Measurements from ENCODE around the gene GSTO2. TPM values are rescaled to one million over a fixed set of nuclear protein-coding genes. Genes with fewer than 3 reads are reported as not detected.

Gene GSTO2
- total and polyA plus RNA-seq, 10 of the 15 experiments (the other 5 are each of a cell fraction or from before 2014, with no cell fraction given) = 0.16 to 0.86 (median 0.46) TPM

GRCh38 chr10:104253106-104253505 lies 15.9 kb upstream of the GSTO2 start:
- BruUV-seq (replicated peaks) = no TSS peak
- Histone ChIP-seq H3K4me1 (ENCODE audit: control insufficient read depth, insufficient read depth, low read length) (peaks cover 8% of the 10 kb centered on the region), H3K4me3 (no peak overlapping the region), H3K4me2 (ENCODE audit: control insufficient read depth, insufficient read depth) (no peak overlapping the region), H2AFZ (ENCODE audit: control insufficient read depth, low read depth, low read length) (no peak overlapping the region), H3K27ac (ENCODE audit: control insufficient read depth, insufficient read depth) (no peak overlapping the region), H3K9me3 (replicated peaks; ENCODE audit: control insufficient read depth, insufficient read depth, low read length) (no peaks in the 10 kb centered on the region), H3K9ac (ENCODE audit: control insufficient read depth, insufficient read depth, low read length) (no peak overlapping the region), H3K79me2 (ENCODE audit: control insufficient read depth, insufficient read depth, low read length) (peaks cover 38% of the 10 kb centered on the region), H3K27me3 (replicated peaks in 1 of 2; ENCODE audit: control insufficient read depth in 2 of 2, insufficient read depth in 2 of 2, low read length in 1 of 2) (no peaks in the 10 kb centered on the region), H4K20me1 (ENCODE audit: control insufficient read depth, insufficient read depth) (no peaks in the 10 kb centered on the region), H3K36me3 (ENCODE audit: control insufficient read depth in 2 of 2, insufficient read depth in 2 of 2, low read length in 1 of 2) (peaks cover 0 to 7% of the 10 kb centered on the region in 2 experiments; a peak in 2 of 4 replicates)
- ATAC-seq (no peak), FAIRE-seq (no peak), DNase-seq (ENCODE audit: low read depth, low spot score) (no peak)
- SMC1A ChIA-PET (ENCODE audit: uncharacterized antibody, unreplicated experiment) = interaction anchor here (1.4 to 7.3 kb wide), 4 partner anchors 11 to 21 kb away, joined by 3 to 30 read pairs (median 4); partner anchors contain the start of gene GSTO2
- 82% methylated on average over 2 of the region's 2 CpGs for WGBS (ENCODE audit: insufficient coverage, insufficient replicate concordance, low lambda C conversion rate, missing lambda C conversion rate)
- in situ Hi-C loops (cut with MboI) = no loop called here
- intact Hi-C loops (cut with micrococcal nuclease; ENCODE audit: unreplicated experiment) = no loop called here
- RAD21 ChIA-PET (ENCODE audit: unreplicated experiment) = no interaction called here
- TF ChIP-seq NFYB (IDR thresholded peaks at IDR 0.05; ENCODE audit: insufficient read depth, low read depth, low read length) (no peak), FOS (IDR thresholded peaks at IDR 0.05; ENCODE audit: borderline replicate concordance, extremely low read depth, insufficient read length) (no peak), ATF7 (IDR thresholded peaks at IDR 0.05; ENCODE audit: low read depth) (no peak), CREM (IDR thresholded peaks at IDR 0.05; ENCODE audit: low read depth) (no peak), SMAD5 (IDR thresholded peaks at IDR 0.05; ENCODE audit: low read depth) (no peak)
- CTCF ChIA-PET = interaction anchor here (0.6 to 13.2 kb wide), 4 partner anchors 21 to 99 kb away, joined by 3 to 105 read pairs (median 4); no protein-coding TSS in a partner anchor
- POLR2A ChIA-PET = interaction anchor here (0.6 to 2.7 kb wide), 2 partner anchors 42 to 131 kb away, joined by 3 to 14 read pairs; partner anchors contain the start of gene SFR1

- H3K9ac ChIP-seq (ENCODE audit: control insufficient read depth, insufficient read depth, low read length) = no peak overlapping the region
- in situ Hi-C loops (cut with MboI) = no loop called here
- peaks cover 0 to 14% of the 10 kb centered on the region in 2 experiments; a peak in 2 of 4 replicates for H3K36me3 ChIP-seq (ENCODE audit: control insufficient read depth in 2 of 2, insufficient read depth in 2 of 2, low read length in 1 of 2)
- peaks cover 43% of the 10 kb centered on the region for H3K79me2 ChIP-seq (ENCODE audit: control insufficient read depth, insufficient read depth, low read length)
- intact Hi-C loops (cut with micrococcal nuclease; ENCODE audit: unreplicated experiment) = no loop called here
- H3K4me2 ChIP-seq (ENCODE audit: control insufficient read depth, insufficient read depth) = peak overlapping the region; percentile 82
- ChIA-PET CTCF (interaction anchor here (0.6 to 13.2 kb wide), 6 partner anchors 17 to 100 kb away, joined by 3 to 105 read pairs (median 4); partner anchors contain the start of gene CFAP58), RAD21 (ENCODE audit: unreplicated experiment) (interaction anchor here (1.2 to 3.9 kb wide), 2 partner anchors 20 to 85 kb away, joined by 3 to 24 read pairs; partner anchors contain the start of gene ITPRIP), POLR2A (interaction anchor here (0.6 to 4.8 kb wide), 9 partner anchors 11 to 150 kb away, joined by 3 to 36 read pairs (median 3); partner anchors contain the start of genes CFAP43, GSTO2 and SFR1), SMC1A (ENCODE audit: uncharacterized antibody, unreplicated experiment) (interaction anchor here (0.9 to 7.3 kb wide), 6 partner anchors 10 to 21 kb away, joined by 3 to 30 read pairs (median 4); partner anchors contain the start of gene GSTO2)
- DNase-seq (ENCODE audit: low read depth, low spot score) (no peak), FAIRE-seq (no peak), ATAC-seq (no peak)
- H3K27me3 ChIP-seq (replicated peaks in 1 of 2; ENCODE audit: control insufficient read depth in 2 of 2, insufficient read depth in 2 of 2, low read length in 1 of 2) = no peaks in the 10 kb centered on the region
- H3K27ac ChIP-seq (ENCODE audit: control insufficient read depth, insufficient read depth) = no peak overlapping the region
- 89% methylated on average over 10 of the region's 10 CpGs for WGBS (ENCODE audit: insufficient coverage, insufficient replicate concordance, low lambda C conversion rate, missing lambda C conversion rate)
- H4K20me1 ChIP-seq (ENCODE audit: control insufficient read depth, insufficient read depth) = no peaks in the 10 kb centered on the region
- peak overlapping the region; percentile 81; the same call in 1 of the 2 replicates for H3K4me3 ChIP-seq
- H3K4me1 ChIP-seq (ENCODE audit: control insufficient read depth, insufficient read depth, low read length) = peaks cover 8% of the 10 kb centered on the region
- H2AFZ ChIP-seq (ENCODE audit: control insufficient read depth, low read depth, low read length) = peak overlapping the region; percentile 77
- H3K9me3 ChIP-seq (replicated peaks; ENCODE audit: control insufficient read depth, insufficient read depth, low read length) = no peaks in the 10 kb centered on the region
- no TSS peak for BruUV-seq (replicated peaks)
- TF ChIP-seq MTA3 (IDR thresholded peaks at IDR 0.05; ENCODE audit: borderline replicate concordance, low read length) (0 out of 2 replicates have a peak, but pooled peaks have one; percentile 3), ATF2 (IDR thresholded peaks at IDR 0.05; ENCODE audit: low read length) (no peak), JUND (IDR thresholded peaks at IDR 0.05; ENCODE audit: low read depth, low read length) (no peak), POLR2AphosphoS2 (IDR thresholded peaks at IDR 0.05; ENCODE audit: low read depth, low read length) (no peak), PRDM15 (CRISPR knock-in tag; IDR thresholded peaks at IDR 0.05) (no peak)
Observed at GRCh38 chr10:104253606-104254410, 15.2 kb upstream of the GSTO2 start.

Measured in GM12878 (cell line).